GM04503 (cell line): ENCODE data around the gene AHI1.

Experiments
- DNase-seq: peaks from one replicate; pipeline ENCODE4 v3.0.0-alpha.2; 2012; ENCODE audit warnings: low read depth

Gene AHI1

DNA sequence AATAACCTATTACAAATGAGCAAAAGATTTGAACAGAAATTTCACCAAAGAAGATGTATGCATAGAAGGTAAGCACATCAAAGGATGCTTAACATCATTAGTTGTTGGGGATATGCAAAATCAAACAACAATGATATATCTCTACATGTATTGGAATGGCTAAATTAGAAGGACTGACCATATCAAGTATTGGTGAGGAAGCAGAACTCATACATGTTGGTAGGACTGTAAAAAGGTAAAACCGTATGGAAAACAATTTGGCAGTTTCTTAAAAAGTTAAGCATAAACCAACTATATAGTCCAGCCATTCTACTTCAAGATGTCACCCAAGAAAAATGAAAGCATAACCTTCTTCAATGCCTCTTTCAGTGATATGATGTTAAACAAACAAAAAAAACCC lies 202.5 kb downstream of the AHI1 start:
- DNase-seq, result no peak

GRCh38 chr6:135291288-135292076 lies 206.1 kb downstream of the AHI1 start:
- DNase-seq, result no peak

GRCh38 chr6:135289816-135290215 lies 207.7 kb downstream of the AHI1 start:
- no peak for DNase-seq

GRCh38 chr6:135286962-135287538 lies 210.5 kb downstream of the AHI1 start:
- DNase-seq, result no peak

DNA sequence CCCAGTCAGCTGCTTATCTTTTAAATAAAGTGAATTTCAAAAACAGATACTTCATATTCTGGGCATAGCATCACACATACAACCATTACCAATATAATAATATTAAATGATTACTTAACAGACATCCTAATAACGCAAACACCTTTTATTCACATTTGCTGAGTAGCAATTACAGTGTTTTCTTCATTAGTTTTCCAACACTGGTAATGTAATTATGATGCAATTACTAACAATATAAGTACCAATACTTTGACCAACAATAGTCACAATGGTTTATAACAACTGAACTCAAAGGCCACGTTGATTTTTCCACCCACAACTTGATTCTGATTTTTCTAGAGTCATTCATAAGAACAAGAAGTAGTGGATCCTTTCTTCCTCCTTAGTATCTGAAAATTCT lies 212.4 kb downstream of the AHI1 start:
- no peak for DNase-seq

- no peak for DNase-seq
These were observed 213.6 kb downstream of the AHI1 start for GRCh38 chr6:135283926-135284325.

DNA sequence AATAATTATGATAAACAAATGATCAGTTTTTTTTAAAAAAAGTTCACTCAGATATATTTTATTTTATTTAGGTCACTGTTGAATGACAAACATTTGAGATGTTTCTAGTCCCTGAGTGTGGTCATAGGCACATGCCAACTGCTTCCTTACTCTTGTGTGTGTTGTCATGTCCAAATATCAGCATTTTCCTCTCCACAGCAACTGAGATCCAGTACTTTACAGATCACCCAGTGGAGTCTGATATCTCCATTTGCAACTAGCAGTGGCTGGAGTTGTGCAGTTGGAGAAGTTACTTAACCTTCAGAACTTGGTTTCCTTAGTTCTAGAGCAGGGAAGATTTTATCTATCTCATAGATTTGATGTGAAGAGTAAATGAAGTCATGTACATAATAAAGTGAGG lies 215.1 kb downstream of the AHI1 start:
- no peak for DNase-seq

DNA sequence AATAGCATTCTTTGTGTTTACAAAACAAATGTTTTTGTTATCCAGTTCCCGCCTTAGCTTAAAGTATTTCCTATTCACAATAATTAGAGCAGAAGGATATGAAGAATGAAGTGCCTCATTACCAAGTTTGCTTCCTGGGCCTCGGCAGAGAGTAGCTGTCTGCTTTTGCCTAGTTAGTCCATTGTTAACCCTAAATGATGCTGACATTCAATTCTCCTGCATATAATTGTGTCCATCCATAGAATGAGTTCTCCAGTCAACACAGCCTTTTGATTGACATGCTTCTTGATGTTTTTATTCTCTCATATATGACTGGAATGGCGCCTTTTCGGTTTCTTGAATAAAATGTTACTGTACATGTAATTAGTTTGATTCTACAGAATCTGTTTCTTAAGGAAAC lies 215.6 kb downstream of the AHI1 start:
- no peak for DNase-seq

DNA sequence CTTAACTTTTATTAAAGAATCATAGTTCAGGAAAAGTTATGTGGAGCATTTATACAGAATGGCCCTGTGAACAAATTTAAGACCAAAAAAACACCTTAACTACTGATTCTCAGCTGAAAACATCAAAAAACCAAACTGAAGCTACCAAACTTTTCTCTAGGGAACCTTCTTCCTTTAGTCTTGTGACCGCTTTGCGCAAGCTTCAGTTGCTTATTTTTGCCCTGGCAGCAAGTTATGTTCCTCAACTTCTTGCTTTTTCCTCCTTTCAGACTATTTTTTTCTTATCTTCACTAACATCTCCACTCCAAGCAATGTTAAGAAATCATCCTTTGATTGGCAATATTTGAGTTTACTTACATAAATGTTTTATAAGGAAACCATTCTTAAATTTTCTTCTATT lies 216.3 kb downstream of the AHI1 start:
- no peak for DNase-seq

DNA sequence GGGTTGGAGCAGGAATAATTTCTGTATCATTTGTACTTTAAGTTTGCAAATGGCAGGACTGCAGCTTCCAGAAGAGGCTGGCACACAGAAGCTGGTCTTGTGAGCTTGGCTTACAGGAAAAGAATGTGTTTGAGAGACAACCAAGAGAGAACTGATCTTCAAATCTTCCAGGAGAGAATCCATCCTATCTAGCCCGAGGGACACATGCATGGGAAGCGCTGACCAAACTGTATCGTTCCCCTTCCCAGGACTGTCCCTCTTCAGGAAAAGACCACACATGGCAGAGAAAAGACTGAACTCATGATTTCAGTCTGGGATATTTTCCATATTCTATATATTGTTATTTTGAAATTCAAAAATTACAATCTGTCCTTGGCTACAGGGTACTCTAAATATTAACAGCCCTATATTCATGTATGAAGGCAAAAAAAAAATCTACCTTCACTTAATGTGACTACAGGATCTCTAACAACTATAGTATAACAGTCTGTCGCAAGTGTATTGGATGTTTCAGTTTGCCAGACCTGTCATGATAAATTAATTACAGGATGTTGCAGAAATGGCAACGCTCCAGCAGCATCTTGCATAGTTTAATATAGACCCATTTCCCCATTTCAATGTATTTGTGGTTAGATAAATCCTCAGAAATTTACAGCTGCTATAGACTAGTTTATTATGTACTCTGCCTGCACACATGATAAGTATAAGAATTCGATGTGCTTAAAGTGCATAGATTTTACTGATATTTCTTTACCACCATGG lies 217.0 kb downstream of the AHI1 start:
- DNase-seq, result no peak

- no peak for DNase-seq
These were observed 220.1 kb downstream of the AHI1 start for GRCh38 chr6:135277422-135277821.

- DNase-seq, result no peak
These were observed 222.8 kb downstream of the AHI1 start for GRCh38 chr6:135274561-135275293.

GRCh38 chr6:135271626-135272025 lies 225.9 kb downstream of the AHI1 start:
- DNase-seq, result no peak

DNA sequence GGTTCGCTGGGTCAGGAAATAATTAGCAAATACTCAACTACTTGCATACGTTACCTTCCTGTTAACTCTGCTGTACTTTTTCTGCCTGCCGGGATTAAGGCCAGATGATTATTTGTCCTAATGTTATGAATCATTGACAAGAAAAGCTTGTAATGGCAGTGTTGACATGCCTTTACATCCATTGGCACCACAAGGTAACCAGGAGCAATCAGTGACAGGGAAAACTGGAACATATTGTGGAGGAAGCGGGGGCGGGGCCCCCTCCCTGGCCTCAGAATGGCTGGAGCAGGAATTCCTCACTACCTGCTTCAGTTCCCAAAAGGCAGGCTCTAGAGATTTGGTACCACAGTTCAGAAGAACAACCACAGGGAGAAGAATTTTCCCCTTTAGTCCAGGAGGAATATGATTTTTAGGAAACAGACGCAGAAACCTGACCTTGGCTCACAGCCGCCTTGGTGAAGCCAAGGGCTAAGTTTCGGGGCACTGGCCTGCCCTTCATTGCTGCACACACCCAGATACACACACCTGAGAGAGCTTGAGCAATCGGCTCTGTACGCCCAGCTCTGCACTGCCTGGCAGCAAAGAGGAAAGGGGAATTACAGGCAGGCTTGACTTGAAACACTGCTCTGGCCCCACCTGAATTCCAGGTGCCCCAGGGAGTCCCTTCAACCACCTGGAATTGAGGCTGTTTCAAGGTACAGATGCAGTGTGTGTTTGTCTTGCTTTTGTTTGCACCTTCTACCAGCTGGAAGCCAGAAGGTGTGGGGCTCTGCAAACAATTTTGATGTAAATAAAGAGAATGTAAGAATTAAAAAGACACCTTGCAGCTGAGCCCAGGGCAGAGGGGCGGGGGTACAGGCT lies 226.6 kb downstream of the AHI1 start:
- DNase-seq, result no peak

DNA sequence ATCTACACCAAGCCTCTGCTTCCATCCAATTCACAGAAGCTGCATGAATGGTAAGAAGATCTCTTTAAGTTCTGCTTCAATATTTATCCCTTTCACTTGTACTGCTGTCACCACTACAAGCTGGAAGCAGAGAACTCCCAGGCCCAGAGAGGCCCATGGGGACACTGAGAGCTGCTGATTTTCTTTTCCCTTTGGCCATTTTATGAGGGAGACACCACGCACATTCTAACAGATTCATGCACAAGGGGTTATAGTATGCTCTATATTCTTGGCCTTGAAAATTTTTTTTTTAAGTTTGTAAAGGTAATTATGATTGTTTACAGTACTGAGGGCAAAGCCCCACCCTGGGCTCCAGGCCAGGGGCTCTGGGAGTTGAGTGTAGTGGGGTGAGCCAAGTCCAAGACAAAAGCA lies 228.1 kb downstream of the AHI1 start:
- DNase-seq, result no peak

- no peak for DNase-seq
These were observed 228.8 kb downstream of the AHI1 start for GRCh38 chr6:135268740-135269139.

- no peak for DNase-seq
These were observed 229.3 kb downstream of the AHI1 start for GRCh38 chr6:135268263-135268662.

DNA sequence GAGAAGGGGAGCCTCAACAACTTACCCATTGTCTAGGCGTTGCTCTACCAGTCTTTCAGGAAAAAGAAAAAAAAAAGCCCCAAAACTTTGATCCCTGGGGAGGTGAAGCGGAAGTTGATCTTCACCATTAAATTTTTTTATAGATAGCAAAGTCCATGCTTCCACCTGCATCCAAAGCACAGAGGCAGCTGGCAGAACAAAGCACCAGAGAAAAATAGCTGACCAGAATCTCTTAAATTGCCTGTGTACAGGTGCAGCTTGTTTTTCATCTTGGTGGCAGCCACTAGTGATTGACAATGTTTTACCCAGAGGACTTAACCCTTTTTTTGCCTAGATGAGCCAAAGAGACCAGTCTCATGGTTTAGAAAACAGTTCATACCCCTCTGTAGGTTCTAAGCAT lies 230.5 kb downstream of the AHI1 start:
- no peak for DNase-seq

- DNase-seq, result no peak
These were observed 230.9 kb downstream of the AHI1 start for GRCh38 chr6:135266675-135267074.

- DNase-seq, result no peak
These were observed 232.3 kb downstream of the AHI1 start for GRCh38 chr6:135265278-135265677.

DNA sequence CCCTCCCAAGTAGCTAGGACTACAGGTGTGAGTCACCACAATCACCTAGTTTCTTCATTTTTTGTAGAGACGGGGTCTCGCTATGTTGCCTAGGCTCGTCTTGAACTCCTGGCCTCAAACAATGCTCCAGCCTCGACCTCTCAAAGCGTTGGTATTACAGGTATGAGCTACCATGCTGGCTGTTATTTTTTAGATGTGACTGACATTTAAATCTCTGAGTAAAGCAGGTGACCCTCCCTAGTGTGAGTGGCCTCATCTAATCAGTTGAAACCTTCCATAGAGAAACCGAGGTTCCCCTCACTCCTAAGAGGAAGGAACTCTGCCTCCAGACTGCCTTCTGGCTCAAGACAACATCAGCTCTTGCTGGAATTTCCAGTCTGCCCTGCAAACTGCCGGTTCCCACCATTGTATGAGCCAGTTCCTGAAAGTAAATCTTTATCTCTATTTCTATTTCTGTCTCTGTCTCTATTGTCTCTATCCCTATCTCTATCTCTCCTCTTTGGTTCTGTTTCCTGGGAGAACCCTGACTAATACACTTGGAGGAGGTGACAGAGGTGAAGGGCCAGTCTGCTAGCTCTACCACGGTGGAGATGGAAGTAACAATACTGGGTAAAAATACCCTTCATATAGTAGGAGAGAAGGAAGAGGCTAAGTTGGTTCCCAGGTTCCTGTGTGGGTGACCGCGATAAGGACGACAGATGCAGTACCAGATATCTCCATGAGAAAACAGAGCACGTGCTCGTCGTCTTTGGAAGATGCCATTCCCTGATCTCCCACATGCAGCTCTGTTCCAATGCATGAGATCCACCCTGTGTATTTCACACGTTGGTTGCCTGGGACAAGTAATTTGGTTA lies 235.4 kb downstream of the AHI1 start:
- no peak for DNase-seq
